ENCODE data around the gene TLR6. TPM values are rescaled to one million over a fixed set of nuclear protein-coding genes. Genes with fewer than 3 reads are reported as not detected.

The TLR6 gene
- polyA plus RNA-seq, 1 of the 3 experiments (the other 2 are of a cell fraction), result 0.10 TPM

DNA sequence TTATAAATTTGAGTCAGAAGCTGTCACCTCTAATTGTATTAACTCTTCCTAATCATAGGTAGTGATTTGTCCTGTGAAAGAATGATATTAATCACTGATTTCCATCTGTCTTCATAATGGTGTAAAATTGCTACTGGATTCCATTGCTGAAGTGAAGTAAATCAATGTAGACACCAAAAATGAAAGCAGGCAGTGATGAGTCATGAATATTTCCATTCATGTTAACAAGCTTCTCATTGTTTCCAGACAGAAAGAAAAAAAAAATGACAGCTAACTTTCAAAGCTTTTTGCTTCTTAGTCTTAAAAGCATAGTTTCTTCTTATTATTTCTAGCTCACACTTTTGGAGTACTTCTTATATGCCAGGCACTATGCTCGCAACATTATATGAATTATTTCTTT lies 32.5 kb upstream of the TLR6 start (continued):
- TF ChIP-seq, protein P1, sequence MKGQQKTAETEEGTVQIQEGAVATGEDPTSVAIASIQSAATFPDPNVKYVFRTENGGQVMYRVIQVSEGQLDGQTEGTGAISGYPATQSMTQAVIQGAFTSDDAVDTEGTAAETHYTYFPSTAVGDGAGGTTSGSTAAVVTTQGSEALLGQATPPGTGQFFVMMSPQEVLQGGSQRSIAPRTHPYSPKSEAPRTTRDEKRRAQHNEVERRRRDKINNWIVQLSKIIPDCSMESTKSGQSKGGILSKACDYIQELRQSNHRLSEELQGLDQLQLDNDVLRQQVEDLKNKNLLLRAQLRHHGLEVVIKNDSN (IDR thresholded peaks at IDR 0.05; ENCODE audit: borderline replicate concordance, low read depth), result no peak
- 0 out of 2 replicates have a peak, but pooled peaks have one; percentile 14 for TF ChIP-seq MEF2A (IDR thresholded peaks at IDR 0.05; ENCODE audit: borderline replicate concordance, low read depth)
- TF ChIP-seq YY1 (IDR thresholded peaks at IDR 0.05; ENCODE audit: low read depth), result peak; percentile 48; the same call in 1 of the 2 replicates
- TF ChIP-seq RCOR1 (IDR thresholded peaks at IDR 0.05; ENCODE audit: low read length), result peak; percentile 60
- TF ChIP-seq JUND (IDR thresholded peaks at IDR 0.05), result peak; percentile 98
- TF ChIP-seq, protein P2, sequence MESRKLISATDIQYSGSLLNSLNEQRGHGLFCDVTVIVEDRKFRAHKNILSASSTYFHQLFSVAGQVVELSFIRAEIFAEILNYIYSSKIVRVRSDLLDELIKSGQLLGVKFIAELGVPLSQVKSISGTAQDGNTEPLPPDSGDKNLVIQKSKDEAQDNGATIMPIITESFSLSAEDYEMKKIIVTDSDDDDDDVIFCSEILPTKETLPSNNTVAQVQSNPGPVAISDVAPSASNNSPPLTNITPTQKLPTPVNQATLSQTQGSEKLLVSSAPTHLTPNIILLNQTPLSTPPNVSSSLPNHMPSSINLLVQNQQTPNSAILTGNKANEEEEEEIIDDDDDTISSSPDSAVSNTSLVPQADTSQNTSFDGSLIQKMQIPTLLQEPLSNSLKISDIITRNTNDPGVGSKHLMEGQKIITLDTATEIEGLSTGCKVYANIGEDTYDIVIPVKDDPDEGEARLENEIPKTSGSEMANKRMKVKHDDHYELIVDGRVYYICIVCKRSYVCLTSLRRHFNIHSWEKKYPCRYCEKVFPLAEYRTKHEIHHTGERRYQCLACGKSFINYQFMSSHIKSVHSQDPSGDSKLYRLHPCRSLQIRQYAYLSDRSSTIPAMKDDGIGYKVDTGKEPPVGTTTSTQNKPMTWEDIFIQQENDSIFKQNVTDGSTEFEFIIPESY (IDR thresholded peaks at IDR 0.05; ENCODE audit: borderline replicate concordance, low read depth), result peak; percentile 89
- peak; percentile 81 for TF ChIP-seq FOXM1 (IDR thresholded peaks at IDR 0.05; ENCODE audit: low read depth)

DNA sequence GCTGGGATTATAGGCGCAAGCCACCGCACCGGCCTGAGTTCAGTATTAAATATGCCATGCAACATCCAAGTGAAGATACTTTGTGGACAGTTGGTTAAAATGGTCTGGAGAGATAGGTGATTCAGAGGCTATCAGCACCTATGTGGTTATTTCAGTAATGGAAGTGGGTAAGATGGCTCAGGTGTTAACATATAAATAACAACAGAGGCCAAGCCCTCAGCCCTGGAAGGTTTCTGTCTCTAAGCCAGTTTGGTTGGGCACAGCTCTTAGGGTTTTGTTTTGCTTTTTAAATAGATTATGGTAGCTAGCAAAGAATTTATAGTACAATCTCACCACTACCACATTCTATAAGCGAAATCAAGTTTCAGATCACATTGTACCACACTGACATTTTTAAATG lies 27.6 kb upstream of the TLR6 start:
- peaks cover 0 to 11% of the 10 kb centered on the region in 2 experiments for H3K36me3 ChIP-seq (replicated peaks in 1 of 2; ENCODE audit: control insufficient read depth in 1 of 2, insufficient read depth in 2 of 2, low read length in 1 of 2)
- 100% methylated on average over 4 of the region's 4 CpGs for WGBS (ENCODE audit: low lambda C conversion rate)
- no peaks in the 10 kb centered on the region for H3K27me3 ChIP-seq (ENCODE audit: insufficient read depth)
- H2AFZ ChIP-seq (ENCODE audit: low read depth), result no peak overlapping the region
- no peak overlapping the region for H3K4me3 ChIP-seq (ENCODE audit: low read depth in 2 of 2, low read length in 1 of 2)
- H3K9me2 ChIP-seq, result no peaks in the 10 kb centered on the region
- peaks cover 7% of the 10 kb centered on the region for H4K20me1 ChIP-seq (ENCODE audit: insufficient read depth)
- CTCF ChIA-PET, result interaction anchor here (1.0 to 2.0 kb wide), 2 partner anchors 9 to 251 kb away, joined by 3 to 7 read pairs; no protein-coding TSS in a partner anchor
- no peak overlapping the region for H3K27ac ChIP-seq (ENCODE audit: low read depth in 2 of 2, low read length in 1 of 2)
- no peak overlapping the region for H3K9ac ChIP-seq
- POLR2A ChIA-PET, result no interaction called here
- no peak overlapping the region for H3K4me2 ChIP-seq
- H3K79me2 ChIP-seq (ENCODE audit: insufficient read depth), result peaks cover 10% of the 10 kb centered on the region; the same call in 1 of the 2 replicates
- DNase-seq, result no peak
- peaks cover 0 to 6% of the 10 kb centered on the region in 2 experiments; a peak in 1 of 4 replicates for H3K4me1 ChIP-seq (ENCODE audit: control insufficient read depth in 1 of 2, insufficient read depth in 2 of 2, low read depth in 1 of 2, low read length in 1 of 2)
- H3K9me3 ChIP-seq, result no peaks in the 10 kb centered on the region
- TF ChIP-seq GABPA (IDR thresholded peaks at IDR 0.05; ENCODE audit: low read depth) (no peak), MXI1 (IDR thresholded peaks at IDR 0.05; ENCODE audit: low read depth, low read length) (no peak), MEF2A (IDR thresholded peaks at IDR 0.05; ENCODE audit: borderline replicate concordance, low read depth) (no peak), NRF1 (IDR thresholded peaks at IDR 0.05; ENCODE audit: low read depth, low read length) (no peak), FOXJ3 (CRISPR knock-in tag; IDR thresholded peaks at IDR 0.05) (no peak), EZH2phosphoT487 (IDR thresholded peaks at IDR 0.05; ENCODE audit: borderline replicate concordance, low read depth) (no peak), RAD21 (IDR thresholded peaks at IDR 0.05; ENCODE audit: low read length) (no peak), SMC3 (IDR thresholded peaks at IDR 0.05; ENCODE audit: low read depth, low read length) (no peak), TCF12 (IDR thresholded peaks at IDR 0.05) (no peak), SIN3A (IDR thresholded peaks at IDR 0.05; ENCODE audit: borderline replicate concordance, low read depth, low read length) (no peak)
- TF ChIP-seq, protein P3, sequence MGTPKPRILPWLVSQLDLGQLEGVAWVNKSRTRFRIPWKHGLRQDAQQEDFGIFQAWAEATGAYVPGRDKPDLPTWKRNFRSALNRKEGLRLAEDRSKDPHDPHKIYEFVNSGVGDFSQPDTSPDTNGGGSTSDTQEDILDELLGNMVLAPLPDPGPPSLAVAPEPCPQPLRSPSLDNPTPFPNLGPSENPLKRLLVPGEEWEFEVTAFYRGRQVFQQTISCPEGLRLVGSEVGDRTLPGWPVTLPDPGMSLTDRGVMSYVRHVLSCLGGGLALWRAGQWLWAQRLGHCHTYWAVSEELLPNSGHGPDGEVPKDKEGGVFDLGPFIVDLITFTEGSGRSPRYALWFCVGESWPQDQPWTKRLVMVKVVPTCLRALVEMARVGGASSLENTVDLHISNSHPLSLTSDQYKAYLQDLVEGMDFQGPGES (IDR thresholded peaks at IDR 0.05; ENCODE audit: low read depth, low read length), result no peak
- TF ChIP-seq, protein P4, sequence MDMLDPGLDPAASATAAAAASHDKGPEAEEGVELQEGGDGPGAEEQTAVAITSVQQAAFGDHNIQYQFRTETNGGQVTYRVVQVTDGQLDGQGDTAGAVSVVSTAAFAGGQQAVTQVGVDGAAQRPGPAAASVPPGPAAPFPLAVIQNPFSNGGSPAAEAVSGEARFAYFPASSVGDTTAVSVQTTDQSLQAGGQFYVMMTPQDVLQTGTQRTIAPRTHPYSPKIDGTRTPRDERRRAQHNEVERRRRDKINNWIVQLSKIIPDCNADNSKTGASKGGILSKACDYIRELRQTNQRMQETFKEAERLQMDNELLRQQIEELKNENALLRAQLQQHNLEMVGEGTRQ (IDR thresholded peaks at IDR 0.05; ENCODE audit: borderline replicate concordance, low read depth, low read length), result no peak
- TF ChIP-seq, protein P2 (IDR thresholded peaks at IDR 0.05; ENCODE audit: borderline replicate concordance, low read depth), result no peak
- peaks cover 19% of the 10 kb centered on the region for H3F3A ChIP-seq (replicated peaks; ENCODE audit: insufficient read depth)

All from SK-N-SH (cell line).